ENCODE results near the gene CBLB.

Gene CBLB

GRCh38 chr3:105802118-105802706, 66.6 kb downstream of the CBLB start:
- H3K4me1 ChIP-seq (ENCODE audit: insufficient read depth, poor library complexity, severe bottlenecking), result peaks cover 18% of the 10 kb centered on the region
- ATAC-seq (ENCODE audit: low read depth) (no peak), DNase-seq (ENCODE audit: low spot score) (no peak)
- H3K4me3 ChIP-seq (ENCODE audit: severe bottlenecking), result no peak overlapping the region
- H3K36me3 ChIP-seq (ENCODE audit: low read depth), result no peaks in the 10 kb centered on the region
- H3K27ac ChIP-seq (ENCODE audit: poor library complexity, severe bottlenecking), result no peak overlapping the region
- no peaks in the 10 kb centered on the region for H3K27me3 ChIP-seq (ENCODE audit: insufficient read depth, poor library complexity, severe bottlenecking)
- H3K9me3 ChIP-seq (ENCODE audit: severe bottlenecking), result no peaks in the 10 kb centered on the region
- no peak for TF ChIP-seq CTCF (IDR thresholded peaks at IDR 0.05; ENCODE audit: poor library complexity, severe bottlenecking)

- ATAC-seq (ENCODE audit: low read depth), result no peak
- H3K27me3 ChIP-seq (ENCODE audit: insufficient read depth, poor library complexity, severe bottlenecking), result no peaks in the 10 kb centered on the region
- no peak overlapping the region for H3K4me3 ChIP-seq (ENCODE audit: severe bottlenecking)
These were observed 67.4 kb downstream of the CBLB start for GRCh38 chr3:105801397-105801796.

GRCh38 chr3:105800320-105800719, 68.5 kb downstream of the CBLB start:
- no peak overlapping the region for H3K4me3 ChIP-seq (ENCODE audit: severe bottlenecking)
- no peaks in the 10 kb centered on the region for H3K27me3 ChIP-seq (ENCODE audit: insufficient read depth, poor library complexity, severe bottlenecking)
- no peaks in the 10 kb centered on the region for H3K36me3 ChIP-seq (ENCODE audit: low read depth)
- ATAC-seq (ENCODE audit: low read depth) (no peak), DNase-seq (ENCODE audit: low spot score) (no peak)
- no peak overlapping the region for H3K27ac ChIP-seq (ENCODE audit: poor library complexity, severe bottlenecking)
- H3K9me3 ChIP-seq (ENCODE audit: severe bottlenecking), result no peaks in the 10 kb centered on the region
- peaks cover 10% of the 10 kb centered on the region for H3K4me1 ChIP-seq (ENCODE audit: insufficient read depth, poor library complexity, severe bottlenecking)
- no peak for TF ChIP-seq CTCF (IDR thresholded peaks at IDR 0.05; ENCODE audit: poor library complexity, severe bottlenecking)

More at GRCh38 chr3:105801397-105801796, 67.4 kb downstream of the CBLB start:
- Histone ChIP-seq H3K9me3 (ENCODE audit: severe bottlenecking) (no peaks in the 10 kb centered on the region), H3K36me3 (ENCODE audit: low read depth) (no peaks in the 10 kb centered on the region), H3K4me1 (ENCODE audit: insufficient read depth, poor library complexity, severe bottlenecking) (peaks cover 10% of the 10 kb centered on the region), H3K27ac (ENCODE audit: poor library complexity, severe bottlenecking) (no peak overlapping the region)
- DNase-seq (ENCODE audit: low spot score), result no peak
- no peak for TF ChIP-seq CTCF (IDR thresholded peaks at IDR 0.05; ENCODE audit: poor library complexity, severe bottlenecking)

GRCh38 chr3:105799286-105799685, 69.5 kb downstream of the CBLB start:
- ATAC-seq (ENCODE audit: low read depth) (no peak), DNase-seq (ENCODE audit: low spot score) (no peak)
- peaks cover 10% of the 10 kb centered on the region for H3K4me1 ChIP-seq (ENCODE audit: insufficient read depth, poor library complexity, severe bottlenecking)

More at GRCh38 chr3:105799286-105799685, 69.5 kb downstream of the CBLB start:
- no peaks in the 10 kb centered on the region for H3K36me3 ChIP-seq (ENCODE audit: low read depth)
- H3K27ac ChIP-seq (ENCODE audit: poor library complexity, severe bottlenecking), result no peak overlapping the region
- TF ChIP-seq CTCF (IDR thresholded peaks at IDR 0.05; ENCODE audit: poor library complexity, severe bottlenecking), result no peak
- H3K4me3 ChIP-seq (ENCODE audit: severe bottlenecking), result no peak overlapping the region
- H3K9me3 ChIP-seq (ENCODE audit: severe bottlenecking), result no peaks in the 10 kb centered on the region
- no peaks in the 10 kb centered on the region for H3K27me3 ChIP-seq (ENCODE audit: insufficient read depth, poor library complexity, severe bottlenecking)

All from RWPE2 (cell line).